ENCODE data around the gene MED13L.
"Not testable (repeated sequence)": the region's sequence is repeated elsewhere in the genome, so short reads cannot be mapped to it uniquely, and the experiment has no call there.

Gene MED13L

GRCh38 chr12:116288735-116289134 lies 11.2 kb upstream of the MED13L start:
- Histone ChIP-seq H3K36me3 (ENCODE audit: control insufficient read depth, insufficient read depth, low read length, severe bottlenecking) (no peaks in the 10 kb centered on the region), H3K9ac (ENCODE audit: low read length) (no peak overlapping the region), H3K4me1 (ENCODE audit: control insufficient read depth, insufficient read depth, low read length) (peaks cover 7% of the 10 kb centered on the region), H3K9me3 (ENCODE audit: control insufficient read depth, low read length) (no peaks in the 10 kb centered on the region), H3K27me3 (replicated peaks; ENCODE audit: control insufficient read depth, insufficient read depth, low read length) (no peaks in the 10 kb centered on the region), H3K4me3 (ENCODE audit: low read length) (no peak overlapping the region)
- no peak for DNase-seq (ENCODE audit: low read depth)

- no peak overlapping the region for H3K9ac ChIP-seq (ENCODE audit: low read length)
- H3K4me1 ChIP-seq (ENCODE audit: control insufficient read depth, insufficient read depth, low read length), result peaks cover 6% of the 10 kb centered on the region
- DNase-seq (ENCODE audit: low read depth), result no peak
- no peaks in the 10 kb centered on the region for H3K36me3 ChIP-seq (ENCODE audit: control insufficient read depth, insufficient read depth, low read length, severe bottlenecking)
- no peak overlapping the region for H3K4me3 ChIP-seq (ENCODE audit: low read length)
- no peaks in the 10 kb centered on the region for H3K27me3 ChIP-seq (replicated peaks; ENCODE audit: control insufficient read depth, insufficient read depth, low read length)
- H3K9me3 ChIP-seq (ENCODE audit: control insufficient read depth, low read length), result no peaks in the 10 kb centered on the region
These were observed 10.4 kb upstream of the MED13L start for GRCh38 chr12:116287842-116288301.

- Histone ChIP-seq H3K9ac (ENCODE audit: low read length) (no peak overlapping the region), H3K27me3 (replicated peaks; ENCODE audit: control insufficient read depth, insufficient read depth, low read length) (no peaks in the 10 kb centered on the region), H3K9me3 (ENCODE audit: control insufficient read depth, low read length) (no peaks in the 10 kb centered on the region), H3K36me3 (ENCODE audit: control insufficient read depth, insufficient read depth, low read length, severe bottlenecking) (no peaks in the 10 kb centered on the region), H3K4me3 (ENCODE audit: low read length) (no peak overlapping the region), H3K4me1 (ENCODE audit: control insufficient read depth, insufficient read depth, low read length) (peaks cover 9% of the 10 kb centered on the region)
- DNase-seq (ENCODE audit: low read depth), result no peak
These were observed 6.9 kb upstream of the MED13L start for GRCh38 chr12:116284396-116284795.

- H3K36me3 ChIP-seq (ENCODE audit: control insufficient read depth, insufficient read depth, low read length, severe bottlenecking); H3K4me3 ChIP-seq (ENCODE audit: low read length); DNase-seq (ENCODE audit: low read depth); H3K27me3 ChIP-seq (replicated peaks; ENCODE audit: control insufficient read depth, insufficient read depth, low read length); H3K9me3 ChIP-seq (ENCODE audit: control insufficient read depth, low read length); H3K9ac ChIP-seq (ENCODE audit: low read length); H3K4me1 ChIP-seq (ENCODE audit: control insufficient read depth, insufficient read depth, low read length): not testable (repeated sequence)
These were observed 6.4 kb upstream of the MED13L start for GRCh38 chr12:116283881-116284280.

- no peak for DNase-seq (ENCODE audit: low read depth)
- Histone ChIP-seq H3K4me3 (ENCODE audit: low read length) (no peak overlapping the region), H3K9me3 (ENCODE audit: control insufficient read depth, low read length) (no peaks in the 10 kb centered on the region)
These were observed 5.1 kb upstream of the MED13L start for GRCh38 chr12:116282371-116283286.

GRCh38 chr12:116280595-116281290 lies 3.2 kb upstream of the MED13L start:
- H3K9ac ChIP-seq (ENCODE audit: low read length), result no peak overlapping the region
- DNase-seq (ENCODE audit: low read depth), result no peak
- no peaks in the 10 kb centered on the region for H3K27me3 ChIP-seq (replicated peaks; ENCODE audit: control insufficient read depth, insufficient read depth, low read length)
- no peaks in the 10 kb centered on the region for H3K36me3 ChIP-seq (ENCODE audit: control insufficient read depth, insufficient read depth, low read length, severe bottlenecking)
- H3K9me3 ChIP-seq (ENCODE audit: control insufficient read depth, low read length), result no peaks in the 10 kb centered on the region
- no peak overlapping the region for H3K4me3 ChIP-seq (ENCODE audit: low read length)
- peaks cover 9% of the 10 kb centered on the region for H3K4me1 ChIP-seq (ENCODE audit: control insufficient read depth, insufficient read depth, low read length)

More at GRCh38 chr12:116282371-116283286, 5.1 kb upstream of the MED13L start:
- no peak overlapping the region for H3K9ac ChIP-seq (ENCODE audit: low read length)
- H3K4me1 ChIP-seq (ENCODE audit: control insufficient read depth, insufficient read depth, low read length), result peaks cover 9% of the 10 kb centered on the region
- H3K36me3 ChIP-seq (ENCODE audit: control insufficient read depth, insufficient read depth, low read length, severe bottlenecking), result no peaks in the 10 kb centered on the region
- H3K27me3 ChIP-seq (replicated peaks; ENCODE audit: control insufficient read depth, insufficient read depth, low read length), result no peaks in the 10 kb centered on the region

GRCh38 chr12:116278667-116279066 lies 1.2 kb upstream of the MED13L start:
- H3K27me3 ChIP-seq (replicated peaks; ENCODE audit: control insufficient read depth, insufficient read depth, low read length), result no peaks in the 10 kb centered on the region
- H3K36me3 ChIP-seq (ENCODE audit: control insufficient read depth, insufficient read depth, low read length, severe bottlenecking), result no peaks in the 10 kb centered on the region
- DNase-seq (ENCODE audit: low read depth), result no peak

GRCh38 chr12:116278279-116278626 lies 760 bp upstream of the MED13L start:
- H3K4me3 ChIP-seq (ENCODE audit: low read length), result peak overlapping the region; percentile 81
- peak overlapping the region; percentile 88 for H3K9ac ChIP-seq (ENCODE audit: low read length)
- H3K9me3 ChIP-seq (ENCODE audit: control insufficient read depth, low read length), result no peaks in the 10 kb centered on the region
- no peak for DNase-seq (ENCODE audit: low read depth)
- H3K36me3 ChIP-seq (ENCODE audit: control insufficient read depth, insufficient read depth, low read length, severe bottlenecking), result no peaks in the 10 kb centered on the region
- no peaks in the 10 kb centered on the region for H3K27me3 ChIP-seq (replicated peaks; ENCODE audit: control insufficient read depth, insufficient read depth, low read length)
- peaks cover 20% of the 10 kb centered on the region for H3K4me1 ChIP-seq (ENCODE audit: control insufficient read depth, insufficient read depth, low read length)

More at GRCh38 chr12:116278667-116279066, 1.2 kb upstream of the MED13L start:
- Histone ChIP-seq H3K9me3 (ENCODE audit: control insufficient read depth, low read length) (no peaks in the 10 kb centered on the region), H3K4me1 (ENCODE audit: control insufficient read depth, insufficient read depth, low read length) (peaks cover 16% of the 10 kb centered on the region), H3K9ac (ENCODE audit: low read length) (no peak overlapping the region), H3K4me3 (ENCODE audit: low read length) (no peak overlapping the region)

GRCh38 chr12:116276652-116277466 lies 634 bp downstream of the MED13L start:
- Histone ChIP-seq H3K36me3 (ENCODE audit: control insufficient read depth, insufficient read depth, low read length, severe bottlenecking) (no peaks in the 10 kb centered on the region), H3K4me1 (ENCODE audit: control insufficient read depth, insufficient read depth, low read length) (peaks cover 25% of the 10 kb centered on the region), H3K4me3 (ENCODE audit: low read length) (peak overlapping the region; percentile 89), H3K9ac (ENCODE audit: low read length) (peak overlapping the region; percentile 95), H3K27me3 (replicated peaks; ENCODE audit: control insufficient read depth, insufficient read depth, low read length) (no peaks in the 10 kb centered on the region), H3K9me3 (ENCODE audit: control insufficient read depth, low read length) (no peaks in the 10 kb centered on the region)
- DNase-seq (ENCODE audit: low read depth), result peak; percentile 89

- H3K4me1 ChIP-seq (ENCODE audit: control insufficient read depth, insufficient read depth, low read length), result peaks cover 25% of the 10 kb centered on the region
- peak overlapping the region; percentile 89 for H3K4me3 ChIP-seq (ENCODE audit: low read length)
- H3K9me3 ChIP-seq (ENCODE audit: control insufficient read depth, low read length), result no peaks in the 10 kb centered on the region
- peak overlapping the region; percentile 95 for H3K9ac ChIP-seq (ENCODE audit: low read length)
- H3K27me3 ChIP-seq (replicated peaks; ENCODE audit: control insufficient read depth, insufficient read depth, low read length), result no peaks in the 10 kb centered on the region
- no peaks in the 10 kb centered on the region for H3K36me3 ChIP-seq (ENCODE audit: control insufficient read depth, insufficient read depth, low read length, severe bottlenecking)
- DNase-seq (ENCODE audit: low read depth), result no peak
These were observed 2.7 kb downstream of the MED13L start for GRCh38 chr12:116274551-116275375.

Measured in adipocyte (in vitro differentiated cells).